Measurements from ENCODE around the gene LTB4R.

DNA sequence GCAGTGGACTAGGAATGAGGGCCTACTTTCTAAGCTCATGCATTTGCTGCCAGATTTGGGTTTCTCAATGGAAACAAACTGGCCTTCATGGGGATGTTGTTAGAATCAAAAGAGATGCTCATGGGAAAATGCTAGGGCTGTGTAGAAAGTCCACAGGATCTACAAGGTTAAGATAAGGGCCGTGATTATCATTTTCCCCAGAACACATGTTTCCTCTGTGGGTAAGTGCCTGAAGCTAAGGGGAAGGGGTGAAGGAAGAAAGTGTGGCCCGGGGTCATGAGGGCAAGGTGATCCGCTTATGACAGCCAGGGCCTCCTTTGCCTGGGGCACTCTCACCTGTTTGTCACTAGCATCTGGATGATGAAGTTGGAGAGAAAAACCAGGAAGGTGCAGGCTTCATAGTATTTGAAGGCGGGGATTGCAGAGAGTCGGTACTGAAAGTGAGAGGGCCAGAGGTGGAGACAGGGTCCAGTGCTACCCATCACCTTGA lies 13.8 kb downstream of the LTB4R start:
- TF ChIP-seq CTCF (IDR thresholded peaks at IDR 0.05) = no peak
- TF ChIP-seq POLR2A (IDR thresholded peaks at IDR 0.05) = no peak
